ENCODE data around the gene ZSWIM9. TPM values are rescaled to one million over a fixed set of nuclear protein-coding genes. Genes with fewer than 3 reads are reported as not detected.

The ZSWIM9 gene
- total and polyA plus RNA-seq, 2 donors (not counting 3 experiments of a cell fraction or from before 2014, with no cell fraction given), result 1.0 to 8.6 TPM

DNA sequence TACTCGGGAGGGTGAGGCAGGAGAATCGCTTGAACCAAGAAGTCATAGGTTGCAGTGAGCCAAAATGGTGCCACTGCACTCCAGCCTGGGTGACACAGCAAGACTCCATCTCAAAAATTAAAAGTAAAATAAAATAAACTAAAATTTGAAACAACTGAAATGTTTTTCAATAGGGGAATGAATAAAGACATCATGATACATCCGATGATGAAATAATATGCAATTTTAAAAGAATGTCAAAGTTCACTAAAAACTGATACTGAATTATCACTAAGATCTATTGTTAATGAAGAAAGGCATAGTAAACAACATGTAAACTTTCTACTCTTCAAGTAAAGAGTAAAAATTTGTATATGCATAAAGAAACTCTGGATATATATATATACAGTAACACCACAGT lies 76.7 kb downstream of the ZSWIM9 start:
- ChIA-PET POLR2A (no interaction called here), CTCF (interaction anchor here (0.8 kb wide), 1 partner anchor 144 kb away, joined by 3 read pairs; no protein-coding TSS in a partner anchor)
- Histone ChIP-seq H2AFZ (ENCODE audit: low read depth, low read length) (no peak overlapping the region), H4K20me1 (replicated peaks; ENCODE audit: control insufficient read depth, extremely low read depth, insufficient read depth, low read length) (no peaks in the 10 kb centered on the region), H3K4me3 (replicated peaks in 1 of 3; ENCODE audit: insufficient read depth in 1 of 3, low read depth in 1 of 3, low read length in 3 of 3) (peak overlapping the region in 2 of 3 experiments; percentile 31 to 60), H3K4me2 (ENCODE audit: insufficient read depth, low read length) (peak overlapping the region; percentile 100), H3K9me1 (replicated peaks; ENCODE audit: control insufficient read depth, extremely low read depth, insufficient read depth, low read length) (no peaks in the 10 kb centered on the region), H3K9me3 (replicated peaks; ENCODE audit: control insufficient read depth, insufficient read depth, low read length) (no peaks in the 10 kb centered on the region), H3K4me1 (ENCODE audit: control insufficient read depth, extremely low read depth, insufficient read depth, low read length) (peaks cover 65% of the 10 kb centered on the region), H3K27me3 (ENCODE audit: control insufficient read depth in 2 of 2, insufficient read depth in 2 of 2, low read length in 2 of 2) (no peaks in the 10 kb centered on the region), H3K27ac (ENCODE audit: insufficient read depth, low read depth, low read length) (peak overlapping the region; percentile 9), H3K36me3 (ENCODE audit: control insufficient read depth in 2 of 2, extremely low read depth in 1 of 2, insufficient read depth in 2 of 2, low read length in 2 of 2) (peaks cover 0 to 15% of the 10 kb centered on the region in 2 experiments), H3K79me2 (ENCODE audit: control insufficient read depth, insufficient read depth, low read length) (peaks cover 52% of the 10 kb centered on the region), H3K9ac (replicated peaks; ENCODE audit: extremely low read depth, insufficient read depth, low read length) (no peak overlapping the region)
- no peak for TF ChIP-seq POLR2A (IDR thresholded peaks at IDR 0.05; ENCODE audit: low read depth, low read length)
- TF ChIP-seq POLR2AphosphoS5 (IDR thresholded peaks at IDR 0.05; ENCODE audit: insufficient read depth, low read depth, low read length), result no peak
- TF ChIP-seq, protein P1, sequence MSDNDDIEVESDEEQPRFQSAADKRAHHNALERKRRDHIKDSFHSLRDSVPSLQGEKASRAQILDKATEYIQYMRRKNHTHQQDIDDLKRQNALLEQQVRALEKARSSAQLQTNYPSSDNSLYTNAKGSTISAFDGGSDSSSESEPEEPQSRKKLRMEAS (IDR thresholded peaks at IDR 0.05; ENCODE audit: insufficient read depth, insufficient read length), result no peak
- no peak for TF ChIP-seq FOS (IDR thresholded peaks at IDR 0.05; ENCODE audit: borderline replicate concordance, insufficient read depth, low read length)
- dilution Hi-C loops (cut with MboI; ENCODE audit: extremely low pct_ligation_motif_present, low sequenced_read_pairs), result no loop called here
- DNase-seq (ENCODE audit: low read depth, low spot score) (no peak), FAIRE-seq (no peak)
- BruUV-seq (replicated peaks), result no TSS peak
- intact Hi-C loops (cut with micrococcal nuclease), result no loop called here

Other genes with a start within 250 kb of the ZSWIM9 start
- gene BSPH1, start 178.5 kb upstream of the ZSWIM9 start, total RNA-seq, result not detected in 2 replicates
- gene BSPH1, start 178.5 kb upstream of the ZSWIM9 start, polyA plus RNA-seq, result not detected in 2 replicates
- not detected in 2 replicates for gene ELSPBP1, start 176.0 kb upstream of the ZSWIM9 start, total RNA-seq
- not detected in 2 replicates for gene ELSPBP1, start 176.0 kb upstream of the ZSWIM9 start, polyA plus RNA-seq
- not detected in 2 replicates for gene CABP5, start 126.6 kb upstream of the ZSWIM9 start, total RNA-seq
- gene CABP5, start 126.6 kb upstream of the ZSWIM9 start, polyA plus RNA-seq, result not detected in 2 replicates
- 32.6 and 63.4 TPM in 2 replicates for gene PLA2G4C, start 59.9 kb upstream of the ZSWIM9 start, total RNA-seq
- 53.1 and 84.3 TPM in 2 replicates for gene PLA2G4C, start 59.9 kb upstream of the ZSWIM9 start, polyA plus RNA-seq
- gene LIG1, start 336 bp upstream of the ZSWIM9 start, total RNA-seq, result 94.7 and 100 TPM in 2 replicates
- 64.0 and 68.2 TPM in 2 replicates for gene LIG1, start 336 bp upstream of the ZSWIM9 start, polyA plus RNA-seq
- gene CARD8, start 85.2 kb downstream of the ZSWIM9 start, total RNA-seq, result 123 and 156 TPM in 2 replicates
- 57.3 and 64.6 TPM in 2 replicates for gene CARD8, start 85.2 kb downstream of the ZSWIM9 start, polyA plus RNA-seq
- 0.39 and 1.5 TPM in 2 replicates for gene ZNF114, start 99.4 kb downstream of the ZSWIM9 start, total RNA-seq
- 0.12 and 0.38 TPM in 2 replicates for gene ZNF114, start 99.4 kb downstream of the ZSWIM9 start, polyA plus RNA-seq
- gene EMP3, start 154.9 kb downstream of the ZSWIM9 start, total RNA-seq, result 107 and 127 TPM in 2 replicates
- 406 and 565 TPM in 2 replicates for gene EMP3, start 154.9 kb downstream of the ZSWIM9 start, polyA plus RNA-seq
- gene TMEM143, start 193.3 kb downstream of the ZSWIM9 start, total RNA-seq, result 4.6 and 7.3 TPM in 2 replicates
- gene TMEM143, start 193.3 kb downstream of the ZSWIM9 start, polyA plus RNA-seq, result 5.4 and 6.2 TPM in 2 replicates
- not detected in 2 replicates for gene SYNGR4, start 193.7 kb downstream of the ZSWIM9 start, total RNA-seq
- not detected in 2 replicates for gene SYNGR4, start 193.7 kb downstream of the ZSWIM9 start, polyA plus RNA-seq
- 199 and 200 TPM in 2 replicates for gene KDELR1, start 220.9 kb downstream of the ZSWIM9 start, total RNA-seq
- gene KDELR1, start 220.9 kb downstream of the ZSWIM9 start, polyA plus RNA-seq, result 224 and 233 TPM in 2 replicates
- gene GRIN2D, start 223.0 kb downstream of the ZSWIM9 start, total RNA-seq, result 1.8 and 2.1 TPM in 2 replicates
- gene GRIN2D, start 223.0 kb downstream of the ZSWIM9 start, polyA plus RNA-seq, result 0.38 and 0.59 TPM in 2 replicates

Measured in endothelial cell of umbilical vein (primary cell).